RWPE1 (cell line): Measurements from ENCODE around the gene FAM110C.
A peak's percentile ranks its signal among the peaks of the same experiment; 100 is the strongest.

ENCODE experiments used
- CTCF ChIA-PET: fragments of 350-600 bp; sonication (Branson Sonifier 250); formaldehyde crosslinking; extraction: SDS; loops from one replicate; lab custom pipeline; 2021; lab: Yijun Ruan, JAX
- POLR2A ChIA-PET: fragments of 400-600 bp; formaldehyde crosslinking; extraction: SDS; loops from one replicate; lab custom pipeline; 2020; ENCODE audit warnings: antibody characterized with exemption; ENCODE audit not compliant: low non-redundant PET; lab: Yijun Ruan, JAX
- DNase-seq: peaks from one replicate; pipeline ENCODE4 v3.0.0; 2012; ENCODE audit warnings: low spot score
- H3K27ac ChIP-seq: fragments of 450-650 bp; 2 replicates; pipeline ENCODE4 v1.5.1; 2017
- TF ChIP-seq, protein P1 (sequence below): fragments of 450-650 bp; conservative IDR thresholded peaks from 2 replicates; pipeline ENCODE4 v1.5.1; 2017; ENCODE audit warnings: low read depth, mild to moderate bottlenecking

The FAM110C gene

DNA sequence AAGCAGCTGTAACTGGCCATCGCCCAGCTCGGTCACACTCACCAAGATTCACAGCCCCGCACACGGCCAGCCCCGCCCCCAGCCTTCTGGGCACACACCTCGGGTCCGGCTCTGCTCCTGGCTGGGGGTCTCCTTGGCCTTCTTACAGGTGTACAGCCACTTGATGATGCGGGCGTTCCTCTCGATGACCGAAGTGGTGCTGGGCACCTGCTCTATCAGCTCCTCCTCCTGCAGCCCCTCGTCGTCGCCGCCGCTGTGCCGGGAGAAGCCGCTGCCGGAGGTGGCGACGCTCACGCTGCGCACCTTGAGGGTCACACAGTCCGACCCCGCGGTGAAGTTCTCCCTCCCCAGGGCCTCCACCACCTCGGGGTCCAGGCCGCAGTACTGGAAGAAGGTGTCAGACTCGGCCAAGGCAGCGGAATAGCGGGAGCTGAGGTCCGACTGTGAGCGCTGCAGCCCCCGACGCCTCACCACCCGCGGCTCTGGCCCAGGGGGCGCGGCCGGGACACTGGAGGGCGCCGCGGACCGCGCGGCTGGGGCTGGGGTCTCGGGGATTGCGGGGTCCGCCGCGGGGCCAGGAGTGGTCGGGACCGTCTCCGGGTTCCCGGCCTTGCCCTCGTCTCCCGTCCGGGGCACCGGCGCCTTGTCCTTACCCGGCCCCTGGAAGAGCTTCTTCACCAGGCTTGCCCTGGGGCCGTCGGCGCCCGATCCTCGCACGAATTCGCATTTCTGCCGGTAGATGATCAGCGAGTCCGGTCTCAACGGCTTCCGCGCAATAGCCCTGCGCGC lies 769 bp downstream of the FAM110C start:
- DNase-seq: no peak
- peak overlapping the region; percentile 96 for H3K27ac ChIP-seq
- CTCF ChIA-PET: interaction anchor here (0.5 to 2.5 kb wide), 6 partner anchors 12 to 121 kb away, joined by 3 to 9 read pairs (median 5); no protein-coding TSS in a partner anchor
- TF ChIP-seq, protein P1, sequence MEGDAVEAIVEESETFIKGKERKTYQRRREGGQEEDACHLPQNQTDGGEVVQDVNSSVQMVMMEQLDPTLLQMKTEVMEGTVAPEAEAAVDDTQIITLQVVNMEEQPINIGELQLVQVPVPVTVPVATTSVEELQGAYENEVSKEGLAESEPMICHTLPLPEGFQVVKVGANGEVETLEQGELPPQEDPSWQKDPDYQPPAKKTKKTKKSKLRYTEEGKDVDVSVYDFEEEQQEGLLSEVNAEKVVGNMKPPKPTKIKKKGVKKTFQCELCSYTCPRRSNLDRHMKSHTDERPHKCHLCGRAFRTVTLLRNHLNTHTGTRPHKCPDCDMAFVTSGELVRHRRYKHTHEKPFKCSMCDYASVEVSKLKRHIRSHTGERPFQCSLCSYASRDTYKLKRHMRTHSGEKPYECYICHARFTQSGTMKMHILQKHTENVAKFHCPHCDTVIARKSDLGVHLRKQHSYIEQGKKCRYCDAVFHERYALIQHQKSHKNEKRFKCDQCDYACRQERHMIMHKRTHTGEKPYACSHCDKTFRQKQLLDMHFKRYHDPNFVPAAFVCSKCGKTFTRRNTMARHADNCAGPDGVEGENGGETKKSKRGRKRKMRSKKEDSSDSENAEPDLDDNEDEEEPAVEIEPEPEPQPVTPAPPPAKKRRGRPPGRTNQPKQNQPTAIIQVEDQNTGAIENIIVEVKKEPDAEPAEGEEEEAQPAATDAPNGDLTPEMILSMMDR: no peak
- POLR2A ChIA-PET: no interaction called here

DNA sequence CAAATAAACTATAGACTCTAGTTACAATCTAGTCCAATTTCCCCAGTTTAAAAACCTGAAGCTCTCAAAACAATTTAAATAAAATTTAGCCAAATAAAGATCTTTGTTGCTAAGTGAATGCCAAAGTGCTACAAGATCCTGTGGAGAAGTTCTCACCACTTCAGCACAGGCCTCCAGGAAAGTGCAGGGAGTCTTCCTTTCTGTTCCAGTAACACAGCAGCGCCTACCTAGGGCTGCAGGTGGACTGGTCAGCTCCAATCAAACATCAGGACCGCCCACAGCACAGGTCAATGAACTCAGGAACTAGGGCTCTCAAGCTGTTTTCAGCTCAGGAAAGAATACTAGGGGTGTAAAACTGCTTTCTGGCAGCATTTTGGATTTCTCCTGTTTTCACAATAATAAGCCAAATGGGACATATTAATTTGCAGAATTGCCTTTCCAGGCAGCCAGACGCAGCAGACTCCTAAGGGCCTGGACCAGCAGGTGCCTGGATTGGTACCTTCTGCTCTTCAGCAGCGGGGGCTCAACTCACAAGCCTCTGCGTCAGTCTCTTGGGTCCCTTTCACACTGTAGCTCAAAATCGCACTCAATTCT lies 1.5 kb downstream of the FAM110C start:
- peak; percentile 39 for DNase-seq
- TF ChIP-seq, protein P1: no peak
- ChIA-PET CTCF (interaction anchor here (0.6 to 2.5 kb wide), 8 partner anchors 11 to 97 kb away, joined by 3 to 9 read pairs (median 3); no protein-coding TSS in a partner anchor), POLR2A (no interaction called here)
- H3K27ac ChIP-seq: peak overlapping the region; percentile 96

DNA sequence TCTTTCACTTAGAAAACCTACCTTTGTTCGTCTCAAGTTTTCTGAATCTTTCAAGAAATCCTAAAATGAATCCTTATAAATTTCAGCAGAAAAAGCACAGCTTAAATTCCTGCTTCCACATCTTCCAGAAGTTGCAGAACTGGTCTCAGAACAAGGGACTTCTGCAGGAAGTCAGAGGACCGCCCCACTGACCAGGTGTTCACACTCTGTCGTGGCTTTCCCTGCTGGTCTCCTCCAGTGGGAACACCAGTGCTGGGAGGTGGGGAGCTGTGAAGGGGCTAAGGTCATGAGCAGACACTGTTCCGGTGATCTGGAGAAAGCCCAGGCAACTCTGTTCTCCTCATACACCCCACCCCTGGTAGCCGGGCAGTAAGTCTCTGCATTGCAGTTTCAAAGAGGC lies 3.5 kb downstream of the FAM110C start:
- CTCF ChIA-PET: interaction anchor here (0.8 kb wide), 2 partner anchors 31 to 82 kb away, joined by 3 to 6 read pairs; no protein-coding TSS in a partner anchor
- POLR2A ChIA-PET: no interaction called here
- TF ChIP-seq, protein P1: no peak
- DNase-seq: no peak
- no peak overlapping the region for H3K27ac ChIP-seq

DNA sequence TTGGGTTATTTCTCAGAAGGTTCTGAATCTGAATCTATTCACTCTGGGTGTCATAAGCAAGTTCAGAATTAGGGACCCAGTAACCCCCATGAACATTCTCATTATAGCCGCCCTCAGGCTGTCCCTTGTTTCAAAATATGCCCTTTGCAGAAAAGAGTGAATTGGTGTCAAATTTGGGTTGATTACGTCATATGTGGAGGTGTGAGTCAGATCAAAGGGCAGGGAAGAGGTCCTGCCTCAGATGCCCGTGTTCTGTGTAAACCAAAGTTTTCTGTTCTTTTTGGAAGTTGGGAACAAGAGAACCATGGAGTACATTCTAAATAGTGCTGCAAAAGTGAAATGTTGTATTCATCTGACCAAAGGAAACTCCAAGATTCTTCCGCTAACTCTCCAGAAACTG lies 5.8 kb downstream of the FAM110C start:
- TF ChIP-seq, protein P1: no peak
- ChIA-PET POLR2A (no interaction called here), CTCF (no interaction called here)
- H3K27ac ChIP-seq: no peak overlapping the region
- DNase-seq: no peak

DNA sequence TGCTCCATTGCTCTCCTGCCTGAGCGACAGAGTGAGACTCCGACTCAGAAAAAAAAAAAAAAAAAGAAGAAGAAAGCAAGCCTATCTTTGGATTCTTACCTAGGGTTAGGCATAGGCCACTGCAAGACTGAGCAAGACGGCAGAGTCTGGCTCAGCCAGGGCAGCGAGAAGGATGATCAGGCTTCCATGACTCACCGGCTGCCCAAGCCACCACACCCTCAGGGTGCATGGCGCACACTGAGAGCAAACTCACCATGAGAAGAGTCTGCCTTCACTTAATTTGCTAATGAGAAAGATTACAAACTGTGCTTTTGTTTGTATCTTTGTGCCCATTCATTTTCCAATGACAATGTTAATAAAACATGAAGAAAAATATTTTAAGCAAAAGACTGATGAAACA lies 8.2 kb downstream of the FAM110C start:
- CTCF ChIA-PET: no interaction called here
- peak overlapping the region; percentile 78 for H3K27ac ChIP-seq
- POLR2A ChIA-PET: interaction anchor here (0.6 kb wide), 1 partner anchor 31 kb away, joined by 7 read pairs; no protein-coding TSS in a partner anchor
- DNase-seq: peak; percentile 87
- TF ChIP-seq, protein P1: no peak

DNA sequence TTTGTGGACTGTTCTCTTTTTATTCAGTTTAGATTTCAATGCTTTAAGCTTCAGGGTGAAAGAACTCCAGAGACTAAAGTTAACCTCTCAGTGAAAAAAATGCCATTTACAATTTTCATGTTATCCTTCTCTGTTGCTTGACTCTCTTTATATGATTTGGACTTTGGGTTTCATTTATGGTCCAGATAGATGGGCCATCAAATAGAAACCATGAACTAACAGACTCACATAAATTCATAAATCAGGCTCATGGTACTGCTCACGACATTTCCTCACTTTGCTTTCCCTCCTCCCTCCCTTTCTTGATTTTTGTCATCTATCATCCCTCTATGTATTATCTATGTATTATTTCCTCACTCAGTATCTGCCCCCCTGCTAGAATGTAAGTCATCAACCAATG lies 10.0 kb downstream of the FAM110C start:
- CTCF ChIA-PET: interaction anchor here (0.5 to 1.6 kb wide), 2 partner anchors 12 to 17 kb away, joined by 3 to 6 read pairs; no protein-coding TSS in a partner anchor
- H3K27ac ChIP-seq: no peak overlapping the region
- TF ChIP-seq, protein P1: no peak
- POLR2A ChIA-PET: no interaction called here
- no peak for DNase-seq
